ENCODE results near the gene CHP2.
"Not testable (repeated sequence)": the region's sequence is repeated elsewhere in the genome, so short reads cannot be mapped to it uniquely, and the experiment has no call there.

CHP2 gene

GRCh38 chr16:23745263-23745662 is 9.6 kb upstream of the CHP2 start:
- no peak for TF ChIP-seq CTCF (IDR thresholded peaks at IDR 0.05; ENCODE audit: low read length, missing control alignments)
- no peak overlapping the region for H3K4me3 ChIP-seq (replicated peaks; ENCODE audit: low read depth, low read length)
- DNase-seq (ENCODE audit: low read depth) = no peak

GRCh38 chr16:23748630-23749029 is 6.2 kb upstream of the CHP2 start:
- no peak for TF ChIP-seq CTCF (IDR thresholded peaks at IDR 0.05; ENCODE audit: low read length, missing control alignments)
- no peak for DNase-seq (ENCODE audit: low read depth)
- no peak overlapping the region for H3K4me3 ChIP-seq (replicated peaks; ENCODE audit: low read depth, low read length)

GRCh38 chr16:23751053-23751452 is 3.8 kb upstream of the CHP2 start:
- DNase-seq (ENCODE audit: low read depth) = not testable (repeated sequence)

GRCh38 chr16:23753908-23754593 is 775 bp upstream of the CHP2 start:
- DNase-seq (ENCODE audit: low read depth) = no peak
- TF ChIP-seq CTCF (IDR thresholded peaks at IDR 0.05; ENCODE audit: low read length, missing control alignments) = no peak
- H3K4me3 ChIP-seq (replicated peaks; ENCODE audit: low read depth, low read length) = no peak overlapping the region

More at GRCh38 chr16:23751053-23751452, 3.8 kb upstream of the CHP2 start:
- not testable (repeated sequence) for H3K4me3 ChIP-seq (replicated peaks; ENCODE audit: low read depth, low read length)

GRCh38 chr16:23755484-23755809 is 621 bp downstream of the CHP2 start:
- TF ChIP-seq CTCF (IDR thresholded peaks at IDR 0.05; ENCODE audit: low read length, missing control alignments) = no peak
- no peak for DNase-seq (ENCODE audit: low read depth)

GRCh38 chr16:23757116-23757515 is 2.3 kb downstream of the CHP2 start:
- no peak for DNase-seq (ENCODE audit: low read depth)
- no peak for TF ChIP-seq CTCF (IDR thresholded peaks at IDR 0.05; ENCODE audit: low read length, missing control alignments)

More at GRCh38 chr16:23755484-23755809, 621 bp downstream of the CHP2 start:
- H3K4me3 ChIP-seq (replicated peaks; ENCODE audit: low read depth, low read length) = no peak overlapping the region

GRCh38 chr16:23757937-23758619 is 3.3 kb downstream of the CHP2 start:
- no peak overlapping the region for H3K4me3 ChIP-seq (replicated peaks; ENCODE audit: low read depth, low read length)
- no peak for TF ChIP-seq CTCF (IDR thresholded peaks at IDR 0.05; ENCODE audit: low read length, missing control alignments)
- DNase-seq (ENCODE audit: low read depth) = no peak

More at GRCh38 chr16:23757116-23757515, 2.3 kb downstream of the CHP2 start:
- H3K4me3 ChIP-seq (replicated peaks; ENCODE audit: low read depth, low read length) = no peak overlapping the region
